Endothelial cell (in vitro differentiated cells): ENCODE data around the gene KIAA1755. TPM values are rescaled to one million over a fixed set of nuclear protein-coding genes. Genes with fewer than 3 reads are reported as not detected.
"Not testable (repeated sequence)": the region's sequence is repeated elsewhere in the genome, so short reads cannot be mapped to it uniquely, and the experiment has no call there.

ENCODE experiments used
- DNase-seq: peaks from one replicate; pipeline ENCODE4 v3.0.0; 2021; ENCODE audit warnings: low spot score
- H3K27ac Mint-ChIP-seq: one replicate; pipeline ENCODE4 v1.8.0; 2021; ENCODE audit warnings: mixed read lengths, inconsistent platforms; ENCODE audit not compliant: unreplicated experiment
- H3K27me3 Mint-ChIP-seq: one replicate; pipeline ENCODE4 v1.8.0; 2021; ENCODE audit warnings: mild to moderate bottlenecking, moderate library complexity, mixed read lengths, inconsistent platforms; ENCODE audit not compliant: unreplicated experiment
- H3K36me3 Mint-ChIP-seq: one replicate; pipeline ENCODE4 v1.8.0; 2021; ENCODE audit warnings: mild to moderate bottlenecking, low read depth, mixed read lengths, inconsistent platforms; ENCODE audit not compliant: unreplicated experiment
- H3K4me1 Mint-ChIP-seq: one replicate; pipeline ENCODE4 v1.8.0; 2021; ENCODE audit warnings: mild to moderate bottlenecking, mixed read lengths, inconsistent platforms; ENCODE audit not compliant: unreplicated experiment
- H3K4me3 Mint-ChIP-seq: one replicate; pipeline ENCODE4 v1.8.0; 2021; ENCODE audit warnings: mild to moderate bottlenecking, mixed read lengths, inconsistent platforms; ENCODE audit not compliant: unreplicated experiment
- H3K9me3 Mint-ChIP-seq: one replicate; pipeline ENCODE4 v1.8.0; 2021; ENCODE audit warnings: mixed read lengths, inconsistent platforms; ENCODE audit not compliant: unreplicated experiment
- CTCF ChIP-seq: fragments of 200-600 bp; sonication (generic); IDR thresholded peaks from one replicate; pipeline ENCODE4 v1.5.0; 2021; ENCODE audit warnings: antibody characterized with exemption; ENCODE audit not compliant: unreplicated experiment
- total RNA-seq: library from RNA; stranded (reverse); fragmentation: NEBNext Ultra II Directional; extraction: Animal tissue kit (Norgen Biotek cat#: 25700); gene quantifications from one replicate; pipeline ENCODE4 v1.2.1, GENCODE V29; 2021; ENCODE audit not compliant: unreplicated experiment

KIAA1755 gene
- total RNA-seq, 1 donor from 2014 or later, result not detected

GRCh38 chr20:38249536-38250310 lies 10.8 kb downstream of the KIAA1755 start:
- H3K4me1 Mint-ChIP-seq, result peaks cover 3% of the 10 kb centered on the region
- no peak overlapping the region for H3K27ac Mint-ChIP-seq
- no peak overlapping the region for H3K4me3 Mint-ChIP-seq
- H3K36me3 Mint-ChIP-seq, result peaks cover 4% of the 10 kb centered on the region
- no peaks in the 10 kb centered on the region for H3K9me3 Mint-ChIP-seq
- no peak for TF ChIP-seq CTCF
- no peak for DNase-seq
- peaks cover 7% of the 10 kb centered on the region for H3K27me3 Mint-ChIP-seq

- Mint-ChIP-seq H3K36me3 (peaks cover 4% of the 10 kb centered on the region), H3K4me3 (no peak overlapping the region), H3K27ac (no peak overlapping the region), H3K27me3 (peaks cover 7% of the 10 kb centered on the region), H3K4me1 (peaks cover 3% of the 10 kb centered on the region), H3K9me3 (no peaks in the 10 kb centered on the region)
- no peak for TF ChIP-seq CTCF
- DNase-seq, result no peak
These were observed 12.4 kb downstream of the KIAA1755 start for GRCh38 chr20:38248133-38248532.

GRCh38 chr20:38247725-38248124 lies 12.8 kb downstream of the KIAA1755 start:
- H3K9me3 Mint-ChIP-seq, H3K27me3 Mint-ChIP-seq, H3K36me3 Mint-ChIP-seq, H3K4me1 Mint-ChIP-seq, H3K4me3 Mint-ChIP-seq, DNase-seq, H3K27ac Mint-ChIP-seq: not testable (repeated sequence)

- Mint-ChIP-seq H3K4me1 (peaks cover 3% of the 10 kb centered on the region), H3K36me3 (peaks cover 7% of the 10 kb centered on the region), H3K27ac (no peak overlapping the region), H3K9me3 (no peaks in the 10 kb centered on the region), H3K4me3 (no peak overlapping the region), H3K27me3 (peaks cover 7% of the 10 kb centered on the region)
- TF ChIP-seq CTCF, result no peak
- DNase-seq, result no peak
These were observed 13.4 kb downstream of the KIAA1755 start for GRCh38 chr20:38247166-38247509.

GRCh38 chr20:38246357-38247165 lies 14.0 kb downstream of the KIAA1755 start:
- peaks cover 7% of the 10 kb centered on the region for H3K36me3 Mint-ChIP-seq

More at GRCh38 chr20:38246357-38247165, 14.0 kb downstream of the KIAA1755 start:
- no peak overlapping the region for H3K27ac Mint-ChIP-seq
- no peak for TF ChIP-seq CTCF
- peaks cover 3% of the 10 kb centered on the region for H3K4me1 Mint-ChIP-seq
- no peaks in the 10 kb centered on the region for H3K9me3 Mint-ChIP-seq
- no peak for DNase-seq
- no peak overlapping the region for H3K4me3 Mint-ChIP-seq
- H3K27me3 Mint-ChIP-seq, result peaks cover 7% of the 10 kb centered on the region
